ENCODE data around the gene PCGF3.
"Not testable (repeated sequence)": the region's sequence is repeated elsewhere in the genome, so short reads cannot be mapped to it uniquely, and the experiment has no call there.

The PCGF3 gene

DNA sequence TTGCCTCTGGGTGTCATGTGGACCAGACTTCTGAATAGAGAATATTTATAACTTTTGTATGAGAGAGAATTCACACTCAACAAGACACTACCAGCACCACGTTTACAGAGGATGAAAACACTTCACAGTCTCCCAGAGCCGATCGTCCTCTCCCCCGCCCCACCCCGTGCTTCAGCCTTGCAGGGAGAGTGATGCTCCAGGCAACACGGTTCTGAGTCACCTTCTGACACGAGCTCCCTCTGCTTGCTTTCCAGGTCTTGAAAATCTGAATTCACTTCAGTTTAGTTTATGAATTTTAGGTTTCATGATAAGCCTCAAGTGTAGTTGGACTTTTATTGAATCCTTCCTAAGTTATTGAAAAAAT, 60.5 kb downstream of the PCGF3 start:
- no peak for DNase-seq

DNA sequence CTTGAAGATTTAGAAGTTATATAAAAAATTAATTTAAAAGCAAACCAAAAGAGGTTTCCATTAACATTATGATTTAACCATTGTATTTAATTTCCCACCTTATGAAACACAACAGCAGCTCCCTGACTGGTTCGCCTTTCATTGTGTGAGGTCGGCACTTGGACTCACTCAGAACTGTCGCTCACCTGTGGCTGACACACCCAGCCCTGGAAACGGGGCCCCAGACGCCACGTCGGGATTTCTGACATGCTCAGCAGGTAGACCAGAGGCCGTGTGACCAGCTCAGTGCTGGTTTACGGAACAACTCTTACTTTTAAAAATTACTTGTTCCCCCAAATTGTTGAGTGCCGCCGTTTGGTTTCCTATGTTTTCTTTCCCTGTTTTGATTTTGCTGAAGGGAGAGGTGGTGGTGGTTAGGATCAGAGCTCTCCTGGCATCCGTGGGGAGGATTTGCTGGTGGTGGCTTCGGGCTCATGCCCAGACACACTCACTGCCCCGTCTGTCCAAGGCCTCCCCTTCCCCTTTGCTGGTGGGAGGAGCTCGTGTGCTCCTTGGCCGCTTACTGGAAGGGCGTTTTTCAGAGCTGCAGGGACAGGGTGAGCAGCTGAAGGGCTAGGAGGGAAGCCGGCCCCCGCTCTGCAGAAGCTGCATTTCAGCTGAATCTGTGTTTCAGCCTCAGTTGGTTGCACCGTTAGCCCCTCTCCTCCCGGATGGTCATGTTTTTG, 61.1 kb downstream of the PCGF3 start:
- no peak for DNase-seq

GRCh38 chr4:768076-768475, 62.4 kb downstream of the PCGF3 start:
- DNase-seq: no peak

DNA sequence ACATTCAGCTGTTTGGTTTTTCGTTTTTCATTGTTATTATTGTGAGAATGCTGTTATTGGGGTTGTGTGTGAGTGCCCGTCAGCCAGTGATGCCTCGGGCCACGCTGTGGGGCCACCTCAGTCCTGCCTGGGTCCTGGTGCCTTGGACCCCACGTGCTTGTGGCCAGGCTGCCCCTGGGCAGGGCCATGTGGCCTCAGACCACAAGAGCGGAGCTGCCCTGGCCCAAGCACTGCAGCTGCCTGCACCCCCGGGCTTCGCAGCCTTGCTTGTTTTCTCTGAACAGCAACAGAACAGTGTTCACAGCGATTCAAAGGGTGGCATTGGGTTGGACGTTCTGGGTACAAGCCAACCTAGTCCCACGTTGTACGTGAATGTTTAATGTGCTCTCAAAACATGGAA, 63.4 kb downstream of the PCGF3 start:
- no peak for DNase-seq

GRCh38 chr4:769511-769910, 63.9 kb downstream of the PCGF3 start:
- DNase-seq: no peak

DNA sequence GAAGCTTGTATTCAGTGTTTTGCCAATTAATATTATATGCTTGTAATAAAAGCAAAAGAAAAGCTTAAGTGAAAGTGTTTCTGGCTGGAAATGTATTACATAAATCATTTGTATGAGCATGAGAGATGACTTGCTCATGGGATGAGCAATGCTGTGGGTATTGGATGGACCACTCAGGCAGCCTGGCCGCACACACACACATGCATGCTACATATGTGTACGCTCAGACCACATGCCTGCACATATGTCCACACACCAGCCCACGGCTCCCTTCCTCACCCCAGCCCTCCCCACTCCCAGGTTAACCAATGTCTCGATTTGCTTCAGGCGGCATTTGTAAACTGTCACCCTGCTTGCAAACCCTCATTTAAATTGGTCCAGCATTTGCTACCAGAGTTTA, 64.4 kb downstream of the PCGF3 start:
- no peak for DNase-seq

DNA sequence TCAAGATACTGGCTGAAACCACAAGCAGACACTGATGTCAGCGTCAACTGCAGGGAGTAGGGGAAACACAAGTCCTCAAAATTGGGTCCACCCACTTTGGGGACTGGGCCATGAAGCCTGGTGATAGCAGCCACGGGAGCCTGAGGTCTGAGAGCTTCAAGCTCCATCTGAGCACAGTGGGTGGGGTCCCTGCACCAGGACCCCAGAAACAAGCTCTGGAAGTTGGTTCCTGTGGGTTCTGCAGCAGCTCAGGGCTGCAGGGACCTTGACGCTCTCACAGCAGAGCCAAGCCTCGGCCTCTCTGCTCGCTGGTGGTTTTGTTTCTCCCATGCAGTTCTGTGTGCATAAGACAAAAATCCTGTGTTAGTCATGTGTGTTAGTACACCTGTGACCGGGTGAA, 65.8 kb downstream of the PCGF3 start:
- DNase-seq: no peak

- DNase-seq: no peak
Measured at GRCh38 chr4:772118-772517, 66.5 kb downstream of the PCGF3 start.

- no peak for DNase-seq
Measured at GRCh38 chr4:772776-773175, 67.1 kb downstream of the PCGF3 start.

- no peak for DNase-seq
Measured at GRCh38 chr4:773214-773613, 67.6 kb downstream of the PCGF3 start.

DNA sequence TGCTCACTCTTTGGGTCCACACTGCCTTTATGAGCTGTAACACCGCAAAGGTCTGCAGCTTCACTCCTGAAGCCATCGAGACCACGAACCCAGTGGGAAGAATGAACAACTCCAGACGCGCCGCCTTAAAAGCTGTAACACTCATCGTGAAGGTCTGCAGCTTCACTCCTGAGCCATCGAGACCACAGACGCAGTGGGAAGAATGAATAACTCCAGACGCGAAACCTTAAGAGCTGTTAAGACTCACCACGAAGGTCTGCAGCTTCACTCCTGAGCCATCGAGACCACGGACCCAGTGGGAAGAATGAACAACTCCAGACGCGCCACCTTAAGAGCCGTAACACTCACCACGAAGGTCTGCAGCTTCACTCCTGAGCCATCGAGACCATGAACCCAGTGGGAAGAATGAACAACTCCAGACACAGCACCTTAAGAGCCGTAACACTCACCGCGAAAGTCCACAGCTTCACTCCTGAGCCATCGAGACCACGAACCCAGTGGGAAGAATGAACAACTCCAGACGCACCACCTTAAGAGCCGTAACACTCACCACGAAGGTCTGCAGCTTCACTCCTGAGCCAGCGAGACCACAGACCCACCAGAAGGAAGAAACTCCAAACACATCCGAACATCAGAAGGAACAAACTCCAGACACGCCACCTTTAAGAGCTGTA, 68.9 kb downstream of the PCGF3 start:
- not testable (repeated sequence) for DNase-seq

GRCh38 chr4:775485-775884, 69.9 kb downstream of the PCGF3 start:
- not testable (repeated sequence) for DNase-seq

DNA sequence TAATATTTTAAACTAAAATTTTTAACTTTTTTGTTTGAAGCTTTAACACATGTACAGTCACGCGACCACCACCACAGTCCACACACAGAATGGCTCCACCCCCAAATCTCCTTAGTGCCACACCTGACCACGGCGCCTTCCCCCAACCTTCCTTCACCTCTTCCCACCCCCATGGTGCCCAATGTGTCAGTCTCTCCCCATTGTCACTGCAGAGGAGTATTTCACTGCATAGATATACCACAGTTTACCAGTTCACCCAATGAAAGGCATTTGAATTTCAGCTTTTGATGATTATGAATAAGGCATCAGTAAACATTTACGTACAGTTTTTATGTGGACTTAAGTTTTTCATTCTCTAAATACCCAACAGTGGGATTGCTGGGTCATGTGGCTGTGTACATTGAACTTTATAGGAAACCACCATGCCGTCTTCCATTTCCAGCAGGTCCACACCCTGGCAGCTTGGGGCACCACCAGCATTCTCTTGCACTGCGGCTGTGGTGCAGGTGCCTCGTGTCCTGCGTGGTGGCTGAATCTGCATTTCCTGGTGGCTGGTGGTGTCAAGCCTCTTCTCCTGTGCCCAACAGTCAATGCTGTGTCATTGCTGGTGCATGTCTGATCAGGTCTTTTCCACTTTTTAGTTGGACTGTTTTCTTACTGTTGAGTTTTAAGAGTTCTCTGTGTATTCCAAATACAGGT, 71.3 kb downstream of the PCGF3 start:
- no peak for DNase-seq

- no peak for DNase-seq
Measured at GRCh38 chr4:777520-778262, 72.1 kb downstream of the PCGF3 start.

DNA sequence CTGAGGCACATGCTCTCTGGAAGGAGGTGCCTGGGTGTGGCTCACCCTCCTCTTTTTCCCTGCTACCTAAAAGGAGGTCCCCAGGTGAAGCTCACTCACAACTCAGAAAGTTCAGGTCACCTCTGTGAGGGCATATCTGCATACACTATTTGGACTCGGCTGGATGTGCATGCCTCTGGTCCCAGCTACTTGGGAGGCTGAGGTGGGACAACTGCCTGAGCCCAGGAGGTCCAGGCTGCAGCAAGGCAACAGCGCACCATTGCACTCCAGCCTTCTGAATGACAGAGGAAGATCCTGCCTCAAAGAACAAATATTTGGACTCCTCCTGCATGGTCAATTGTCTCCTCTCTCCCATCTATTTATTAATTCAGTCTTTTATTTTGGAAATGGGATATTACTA, 73.9 kb downstream of the PCGF3 start:
- no peak for DNase-seq

- DNase-seq: not testable (repeated sequence)
Measured at GRCh38 chr4:780255-780654, 74.6 kb downstream of the PCGF3 start.

DNA sequence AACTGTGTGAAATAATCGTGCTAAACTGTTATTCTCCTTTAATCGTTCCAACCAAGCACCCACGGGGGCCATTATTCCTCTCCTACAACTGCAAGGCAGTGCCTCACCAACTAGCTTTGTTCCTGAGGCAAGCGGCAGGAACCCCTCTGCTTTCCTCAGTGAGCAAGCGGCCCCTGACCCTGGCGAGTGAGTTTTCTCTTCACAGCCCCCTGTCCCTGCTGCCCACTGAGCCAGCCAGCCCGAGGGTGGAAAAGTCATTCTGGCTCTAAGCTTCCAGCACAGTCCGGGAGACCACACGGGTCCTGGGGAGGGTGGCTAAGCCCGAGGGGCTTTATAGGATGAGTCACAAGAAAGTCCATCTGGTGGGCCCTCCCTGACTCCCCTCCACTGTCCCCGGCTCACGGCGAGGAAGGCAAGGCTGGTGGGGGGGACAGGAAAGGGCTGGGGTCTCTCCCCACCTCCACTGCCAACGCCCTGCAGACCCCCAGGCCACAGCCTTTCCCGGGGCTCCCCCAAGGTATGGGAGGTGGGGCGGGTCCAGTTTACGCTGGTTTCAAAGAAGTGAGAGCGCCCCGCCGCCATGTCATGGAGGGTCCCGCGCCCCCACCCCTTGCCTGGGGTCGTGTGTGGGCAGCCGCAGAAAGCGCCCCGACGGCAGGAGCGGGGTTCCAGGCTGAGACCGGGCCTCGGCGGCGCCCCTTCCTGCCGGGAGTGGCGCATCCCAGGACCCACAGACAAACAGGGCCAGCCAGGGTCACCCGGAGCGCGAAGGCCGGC, 75.3 kb downstream of the PCGF3 start:
- no peak for DNase-seq

DNA sequence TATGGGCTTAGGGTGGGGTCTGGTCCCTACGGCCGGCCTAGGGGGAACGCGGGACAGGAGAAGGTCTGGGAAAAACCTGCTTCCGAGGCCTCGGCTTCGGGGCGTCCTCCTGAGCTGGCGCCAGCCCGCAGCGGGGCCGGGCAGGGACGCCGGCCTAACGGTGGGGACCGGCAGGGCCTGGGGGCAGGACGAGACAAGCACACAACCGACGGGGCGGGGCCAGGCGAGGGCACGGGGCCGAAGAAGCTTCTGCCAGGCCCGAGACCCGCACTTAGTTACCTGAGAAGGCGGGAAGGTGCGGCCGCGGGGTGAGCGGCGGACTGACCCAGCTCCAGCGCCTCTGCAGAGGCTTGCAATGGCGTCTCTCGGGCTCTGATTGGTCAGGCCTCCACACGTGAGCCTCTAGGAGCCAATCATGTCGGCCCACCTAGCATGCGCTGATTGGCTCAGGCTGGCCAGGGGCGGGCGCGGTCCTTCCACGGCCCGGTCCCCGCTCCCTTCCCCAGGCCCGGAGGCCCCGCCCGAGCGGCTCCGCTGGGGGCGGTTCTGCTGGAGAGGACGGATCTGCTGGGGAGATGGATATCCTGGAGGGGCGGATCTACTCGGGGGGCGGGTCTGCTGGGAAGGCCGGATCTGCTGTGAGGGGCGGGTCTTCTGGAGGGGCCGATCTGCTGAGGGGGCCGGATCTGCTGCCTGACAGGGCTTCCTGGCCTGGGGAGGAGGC, 76.0 kb downstream of the PCGF3 start:
- DNase-seq: peak; percentile 94

DNA sequence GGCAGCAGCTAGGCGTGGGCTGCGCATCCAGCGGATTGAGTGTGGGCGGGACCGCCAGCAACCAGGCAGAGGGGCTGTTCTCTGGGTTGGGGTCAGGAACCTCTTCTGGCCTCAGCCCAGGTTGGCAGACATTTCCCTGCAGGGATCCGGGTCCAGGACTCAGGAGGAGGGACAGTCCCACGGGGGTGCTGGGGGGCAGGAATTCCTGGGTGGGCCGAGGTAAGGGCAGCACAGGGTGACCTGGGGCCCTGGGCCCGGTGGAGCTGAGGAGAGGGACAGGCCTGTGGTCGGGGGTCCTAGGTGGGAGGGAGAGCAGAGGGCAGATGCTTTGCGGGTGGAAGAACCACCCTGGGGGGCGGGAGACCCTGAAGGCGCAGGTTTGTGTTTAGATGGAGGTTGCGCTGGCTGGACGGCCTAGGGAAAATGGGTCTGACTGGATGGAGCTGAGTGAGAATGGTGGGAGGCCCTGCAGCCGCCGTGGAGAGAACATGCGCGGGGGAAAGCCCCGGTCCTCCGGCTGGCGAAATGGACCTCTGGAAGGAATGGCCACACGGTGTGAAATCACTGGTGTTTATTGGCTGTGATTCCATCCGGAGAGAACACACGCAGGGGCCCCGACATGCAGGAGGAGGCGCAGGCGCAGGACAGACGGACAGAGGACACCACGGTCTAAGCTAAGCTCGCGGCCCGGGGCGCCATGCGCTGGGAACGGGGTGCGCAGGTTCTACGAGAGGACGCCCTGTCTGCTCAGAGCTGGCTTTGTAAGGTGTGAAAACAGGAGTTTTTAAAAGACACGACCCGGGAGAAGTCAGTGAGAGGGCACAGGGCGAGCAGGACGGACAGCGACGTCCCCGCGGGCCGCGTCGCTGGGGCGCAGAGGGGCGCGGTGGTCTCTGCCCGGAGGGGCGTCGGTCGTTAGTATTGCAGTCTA, 79.0 kb downstream of the PCGF3 start:
- DNase-seq: no peak

DNA sequence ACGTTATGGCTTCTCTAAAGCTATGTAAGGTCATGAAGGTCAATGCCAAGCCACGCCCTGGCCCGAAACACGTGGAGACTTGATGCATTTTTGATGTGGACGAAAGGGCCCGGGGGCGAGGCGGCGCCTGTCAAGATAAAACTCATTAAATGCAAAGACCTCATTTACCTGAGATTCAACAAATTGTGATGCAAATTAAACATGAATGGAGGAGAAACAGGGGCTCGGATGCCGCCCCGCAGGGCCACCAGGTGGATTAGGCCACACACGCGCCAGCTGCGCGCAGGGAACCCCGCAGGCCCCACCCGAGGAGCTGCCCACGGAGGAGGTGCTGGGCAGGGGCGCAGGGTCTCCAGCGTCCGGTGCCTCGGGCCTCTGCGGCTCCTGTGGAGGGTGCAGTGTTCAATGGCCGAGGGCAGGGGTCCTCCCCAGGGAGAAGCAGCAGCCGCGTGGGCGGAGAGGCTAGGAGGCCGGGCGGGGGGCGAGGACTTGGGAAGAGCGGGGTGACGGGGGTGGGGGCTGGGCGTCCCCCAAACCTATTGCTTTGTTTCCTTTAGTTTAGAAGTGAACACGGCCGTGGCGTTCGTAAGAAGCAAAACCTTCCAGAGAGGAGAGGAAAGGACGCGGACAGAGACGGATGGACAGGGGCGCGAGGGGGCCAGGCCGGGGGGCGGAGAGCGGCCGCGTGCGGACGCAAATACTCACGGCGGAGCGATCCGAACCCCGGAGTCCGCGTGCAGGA, 79.9 kb downstream of the PCGF3 start:
- DNase-seq: no peak
